ENCODE measurements around the gene WDR76.

Gene WDR76

GRCh38 chr15:43900996-43901395 lies 74.2 kb downstream of the WDR76 start:
- TF ChIP-seq MAX (IDR thresholded peaks at IDR 0.05) (no peak), REST (IDR thresholded peaks at IDR 0.05; ENCODE audit: low read depth) (no peak), YY1 (IDR thresholded peaks at IDR 0.05; ENCODE audit: low read depth) (no peak), TAF1 (IDR thresholded peaks at IDR 0.05; ENCODE audit: low read depth) (no peak), ZBTB7A (IDR thresholded peaks at IDR 0.05; ENCODE audit: low read depth) (no peak), NFIC (IDR thresholded peaks at IDR 0.05) (no peak), EP300 (IDR thresholded peaks at IDR 0.05; ENCODE audit: borderline replicate concordance) (no peak)

- TF ChIP-seq TCF12 (IDR thresholded peaks at IDR 0.05; ENCODE audit: low read depth) (no peak), EP300 (IDR thresholded peaks at IDR 0.05; ENCODE audit: borderline replicate concordance) (no peak), CREB1 (IDR thresholded peaks at IDR 0.05; ENCODE audit: low read depth) (no peak), USF1 (IDR thresholded peaks at IDR 0.05) (no peak), TAF1 (IDR thresholded peaks at IDR 0.05; ENCODE audit: low read depth) (no peak), REST (IDR thresholded peaks at IDR 0.05; ENCODE audit: low read depth) (no peak), FOXM1 (IDR thresholded peaks at IDR 0.05; ENCODE audit: borderline replicate concordance, low read depth) (no peak), ZBTB7A (IDR thresholded peaks at IDR 0.05; ENCODE audit: low read depth) (no peak), TEAD4 (IDR thresholded peaks at IDR 0.05) (no peak), RAD21 (IDR thresholded peaks at IDR 0.05; ENCODE audit: low read depth) (no peak), NFIC (IDR thresholded peaks at IDR 0.05) (no peak), YY1 (IDR thresholded peaks at IDR 0.05; ENCODE audit: low read depth) (no peak)
Measured at GRCh38 chr15:43901495-43901894, 74.7 kb downstream of the WDR76 start.

- TF ChIP-seq TAF1 (IDR thresholded peaks at IDR 0.05; ENCODE audit: low read depth) (no peak), YY1 (IDR thresholded peaks at IDR 0.05; ENCODE audit: low read depth) (no peak), MAX (IDR thresholded peaks at IDR 0.05) (0 out of 2 replicates have a peak, but pooled peaks have one; percentile 32), RAD21 (IDR thresholded peaks at IDR 0.05; ENCODE audit: low read depth) (peak; percentile 96), REST (IDR thresholded peaks at IDR 0.05; ENCODE audit: low read depth) (no peak)
Measured at GRCh38 chr15:43903864-43904290, 77.1 kb downstream of the WDR76 start.

GRCh38 chr15:43905755-43906154 lies 79.0 kb downstream of the WDR76 start:
- TF ChIP-seq CEBPB (IDR thresholded peaks at IDR 0.05) (no peak), MAX (IDR thresholded peaks at IDR 0.05) (no peak), TAF1 (IDR thresholded peaks at IDR 0.05; ENCODE audit: low read depth) (no peak), CREB1 (IDR thresholded peaks at IDR 0.05; ENCODE audit: low read depth) (no peak), NFIC (IDR thresholded peaks at IDR 0.05) (no peak), EGR1 (IDR thresholded peaks at IDR 0.05) (no peak)

- TF ChIP-seq MAX (IDR thresholded peaks at IDR 0.05) (no peak), ZBTB7A (IDR thresholded peaks at IDR 0.05; ENCODE audit: low read depth) (no peak), CREB1 (IDR thresholded peaks at IDR 0.05; ENCODE audit: low read depth) (no peak), YY1 (IDR thresholded peaks at IDR 0.05; ENCODE audit: low read depth) (no peak), EP300 (IDR thresholded peaks at IDR 0.05; ENCODE audit: borderline replicate concordance) (no peak), TCF12 (IDR thresholded peaks at IDR 0.05; ENCODE audit: low read depth) (no peak), TEAD4 (IDR thresholded peaks at IDR 0.05) (no peak), FOXM1 (IDR thresholded peaks at IDR 0.05; ENCODE audit: borderline replicate concordance, low read depth) (no peak), USF1 (IDR thresholded peaks at IDR 0.05) (no peak), CEBPB (IDR thresholded peaks at IDR 0.05) (no peak), REST (IDR thresholded peaks at IDR 0.05; ENCODE audit: low read depth) (no peak), TAF1 (IDR thresholded peaks at IDR 0.05; ENCODE audit: low read depth) (no peak), NFIC (IDR thresholded peaks at IDR 0.05) (no peak), EGR1 (IDR thresholded peaks at IDR 0.05) (no peak)
Measured at GRCh38 chr15:43908516-43909050, 81.8 kb downstream of the WDR76 start.
